Skin epidermis (tissue), 12 donors: ENCODE measurements around the gene GPC2.
"Not testable (repeated sequence)": the region's sequence is repeated elsewhere in the genome, so short reads cannot be mapped to it uniquely, and the experiment has no call there.

Source experiments
- H3K27ac ChIP-seq, 21 experiments: fragments of 200-600 bp; sonication (generic) in 11 of 21; one replicate each; pipeline ENCODE4 v1.5.0; 2020; ENCODE audit warnings: mild to moderate bottlenecking in 3 of 21, inconsistent platforms in 2 of 21, moderate library complexity in 2 of 21
- H3K4me3 ChIP-seq, 7 experiments: fragments of 200-600 bp; sonication (generic) in 2 of 7; one replicate each; pipeline ENCODE4 v1.5.0; 2020; ENCODE audit warnings: inconsistent platforms in 2 of 7, mild to moderate bottlenecking in 2 of 7, moderate library complexity in 1 of 7

The GPC2 gene

GRCh38 chr7:100209493-100209892 lies 32.3 kb upstream of the GPC2 start:
- Histone ChIP-seq H3K4me3 (no peak overlapping the region), H3K27ac (no peak overlapping the region)

GRCh38 chr7:100208911-100209408 lies 31.8 kb upstream of the GPC2 start:
- H3K4me3 ChIP-seq, result no peak overlapping the region
- no peak overlapping the region for H3K27ac ChIP-seq

DNA sequence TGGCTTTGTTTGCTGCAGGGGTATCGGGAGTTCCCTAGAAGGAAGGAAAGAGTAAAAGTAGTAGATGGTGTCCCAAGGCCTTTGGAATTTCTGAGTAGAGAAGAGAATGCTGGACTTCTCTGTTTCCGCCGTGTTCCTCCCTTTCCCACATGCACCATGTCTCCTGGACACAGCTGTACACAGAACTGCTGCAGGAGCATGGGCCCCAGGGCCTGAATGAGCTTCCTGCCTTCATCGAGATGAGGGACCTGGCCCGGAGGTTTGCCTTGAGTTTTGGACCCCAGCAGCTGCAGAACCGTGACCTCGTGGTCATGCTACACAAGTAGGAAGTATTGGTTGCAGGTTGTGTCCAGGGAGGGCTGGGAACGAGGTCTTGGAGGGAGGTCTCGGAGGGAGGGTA lies 27.3 kb upstream of the GPC2 start:
- H3K4me3 ChIP-seq, result no peak overlapping the region
- no peak overlapping the region for H3K27ac ChIP-seq

GRCh38 chr7:100200693-100201092 lies 23.5 kb upstream of the GPC2 start:
- Histone ChIP-seq H3K4me3 (no peak overlapping the region), H3K27ac (no peak overlapping the region)

- Histone ChIP-seq H3K4me3 (no peak overlapping the region), H3K27ac (no peak overlapping the region)
These were observed 21.1 kb upstream of the GPC2 start for GRCh38 chr7:100198266-100198665.

GRCh38 chr7:100195901-100196322 lies 18.7 kb upstream of the GPC2 start:
- not testable (repeated sequence) for H3K27ac ChIP-seq, H3K4me3 ChIP-seq

DNA sequence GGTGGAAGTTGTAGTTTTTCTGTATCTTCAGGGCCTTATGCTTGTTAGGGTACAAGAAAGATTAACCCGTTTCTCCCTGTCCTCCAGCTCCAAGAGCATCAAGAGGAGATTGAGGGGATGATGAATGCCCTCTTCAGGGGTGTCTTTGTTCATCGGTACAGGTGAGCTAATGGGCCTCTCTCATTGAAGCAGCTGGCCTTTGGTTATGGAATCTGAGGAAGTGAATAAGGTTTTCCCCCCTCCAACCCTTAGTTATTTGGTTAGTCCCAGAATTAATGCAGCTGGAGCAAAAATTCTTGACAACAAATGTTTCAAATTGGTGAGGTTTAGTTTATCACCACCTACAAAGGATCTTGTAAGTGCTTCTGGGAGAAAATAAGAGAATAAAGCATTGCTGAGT lies 18.0 kb upstream of the GPC2 start:
- Histone ChIP-seq H3K27ac (peak overlapping the region in 1 of 21 experiments; percentile 12), H3K4me3 (no peak overlapping the region)

DNA sequence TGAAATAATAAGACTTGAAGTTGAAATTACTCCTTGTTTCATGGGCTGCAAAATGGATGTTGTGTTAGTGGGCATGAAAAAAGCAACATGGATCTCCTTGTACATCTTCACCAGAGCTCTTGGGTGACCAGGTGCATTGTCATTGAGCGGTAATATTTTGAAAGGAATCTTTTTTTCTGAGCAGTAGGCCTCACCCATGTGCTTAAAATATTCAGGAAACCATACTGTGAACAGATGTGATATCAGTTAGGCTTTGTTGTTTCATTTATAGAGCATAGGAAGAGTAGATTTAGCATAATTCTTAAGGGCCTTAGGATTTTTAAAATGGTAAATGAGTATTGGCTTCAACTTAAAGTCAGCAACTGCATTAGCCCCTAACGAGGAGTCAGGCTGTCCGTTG lies 15.8 kb upstream of the GPC2 start:
- H3K27ac ChIP-seq, result no peak overlapping the region
- H3K4me3 ChIP-seq, result no peak overlapping the region

GRCh38 chr7:100192281-100192862 lies 15.2 kb upstream of the GPC2 start:
- not testable (repeated sequence) for H3K4me3 ChIP-seq
- H3K27ac ChIP-seq, result peak overlapping the region in 1 of 21 experiments; percentile 57

GRCh38 chr7:100191775-100192174 lies 14.6 kb upstream of the GPC2 start:
- peak overlapping the region in 1 of 21 experiments; percentile 57 for H3K27ac ChIP-seq
- no peak overlapping the region for H3K4me3 ChIP-seq

DNA sequence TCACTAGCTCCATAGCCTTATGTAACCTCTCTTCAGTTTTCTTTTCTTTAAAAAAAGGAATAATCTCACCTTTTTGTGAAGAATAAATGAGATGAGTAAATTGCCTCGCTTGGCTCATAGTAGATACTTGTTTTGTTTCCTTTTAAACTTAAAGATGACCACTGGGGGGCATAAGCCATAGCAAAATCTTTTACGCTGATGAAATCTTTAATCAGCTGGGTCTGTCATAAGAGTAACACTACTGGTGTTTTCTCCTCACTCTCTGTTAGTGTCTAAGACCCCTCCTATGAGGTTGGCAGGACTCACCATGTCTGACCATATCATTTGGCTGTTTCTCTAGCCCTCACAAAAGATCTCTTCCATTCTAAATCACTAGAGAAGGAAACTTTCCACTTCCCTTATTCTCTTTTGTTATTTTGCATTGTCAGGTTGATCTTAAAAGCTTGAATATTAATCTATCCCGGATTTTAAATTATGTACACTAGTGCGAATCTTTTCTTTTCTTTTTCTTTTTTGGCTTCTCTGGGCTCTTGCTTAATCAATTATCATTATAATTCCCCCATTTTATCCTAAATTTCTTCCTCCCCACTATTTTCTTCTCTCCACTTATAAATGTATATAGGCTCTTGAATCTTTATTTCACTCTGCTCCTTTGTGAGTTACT lies 13.0 kb upstream of the GPC2 start:
- Histone ChIP-seq H3K4me3 (no peak overlapping the region), H3K27ac (no peak overlapping the region)

GRCh38 chr7:100189061-100189460 lies 11.9 kb upstream of the GPC2 start:
- no peak overlapping the region for H3K27ac ChIP-seq
- H3K4me3 ChIP-seq, result no peak overlapping the region

GRCh38 chr7:100185726-100186125 lies 8.5 kb upstream of the GPC2 start:
- no peak overlapping the region for H3K27ac ChIP-seq
- H3K4me3 ChIP-seq, result no peak overlapping the region

GRCh38 chr7:100183090-100183489 lies 5.9 kb upstream of the GPC2 start:
- H3K27ac ChIP-seq, H3K4me3 ChIP-seq: not testable (repeated sequence)

DNA sequence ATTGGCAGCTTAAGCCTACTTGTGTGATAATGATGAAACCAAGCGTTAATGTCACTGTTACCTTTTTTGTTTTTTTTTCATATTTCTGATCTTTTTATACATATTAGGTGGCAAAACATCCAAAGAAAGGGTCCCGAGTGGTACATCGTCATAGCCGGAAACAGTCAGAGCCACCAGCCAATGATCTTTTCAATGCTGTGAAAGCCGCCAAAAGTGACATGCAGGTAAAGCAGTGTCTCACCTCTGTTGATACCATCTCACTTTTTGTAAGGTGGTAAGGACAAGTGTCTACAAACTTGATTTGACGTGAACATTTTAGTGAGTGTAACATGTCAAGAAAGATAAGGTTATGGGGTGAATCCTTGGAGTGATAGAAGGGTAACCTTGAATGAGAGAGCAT lies 5.4 kb upstream of the GPC2 start:
- H3K4me3 ChIP-seq, H3K27ac ChIP-seq: not testable (repeated sequence)

GRCh38 chr7:100180084-100180483 lies 2.9 kb upstream of the GPC2 start:
- H3K27ac ChIP-seq, H3K4me3 ChIP-seq: not testable (repeated sequence)

GRCh38 chr7:100176096-100177044 lies 811 bp downstream of the GPC2 start:
- Histone ChIP-seq H3K27ac (peak overlapping the region in 2 of 21 experiments; percentile 59 to 71), H3K4me3 (peak overlapping the region; percentile 37 to 58 (median 48))

- no peak overlapping the region for H3K27ac ChIP-seq
- no peak overlapping the region for H3K4me3 ChIP-seq
These were observed 1.8 kb downstream of the GPC2 start for GRCh38 chr7:100175296-100175935.

DNA sequence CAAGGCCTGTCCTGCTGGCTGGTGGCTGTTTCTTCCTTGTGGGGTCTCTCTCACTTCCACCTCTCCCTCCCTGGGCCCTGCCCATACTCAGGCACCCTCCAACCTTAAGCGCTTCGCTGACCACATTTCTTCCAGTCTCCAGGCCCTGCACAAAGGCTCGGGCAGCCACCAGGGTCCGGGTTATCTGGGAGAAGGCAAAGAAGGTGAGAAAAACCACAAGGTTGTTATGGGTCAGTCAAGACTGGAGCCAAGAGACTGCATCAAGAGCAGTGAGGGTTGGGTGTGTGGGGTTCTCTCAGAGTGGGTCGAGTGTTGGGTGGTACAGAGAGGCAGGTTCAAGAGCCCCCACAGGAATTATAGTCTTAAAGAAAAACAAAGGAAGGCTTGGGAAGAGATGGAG lies 2.6 kb downstream of the GPC2 start:
- Histone ChIP-seq H3K4me3 (no peak overlapping the region), H3K27ac (no peak overlapping the region)
